Chondrocyte (in vitro differentiated cells): ENCODE results near the gene MCM3. TPM values are rescaled to one million over a fixed set of nuclear protein-coding genes. Genes with fewer than 3 reads are reported as not detected.

Experiments used
- DNase-seq: peaks from one replicate; pipeline ENCODE4 v3.0.0; 2021; ENCODE audit warnings: mixed read lengths, low spot score
- H3K27ac Mint-ChIP-seq: one replicate; pipeline ENCODE4 v1.8.0; 2021; ENCODE audit warnings: mild to moderate bottlenecking, moderate library complexity, mixed read lengths; ENCODE audit not compliant: unreplicated experiment
- H3K27me3 Mint-ChIP-seq: 2 replicates; pipeline ENCODE4 v1.8.0; 2021; ENCODE audit warnings: low read depth, mixed read lengths
- H3K36me3 Mint-ChIP-seq: 2 replicates; pipeline ENCODE4 v1.8.0; 2021; ENCODE audit warnings: low read depth, mixed read lengths
- H3K4me1 Mint-ChIP-seq: 2 replicates; pipeline ENCODE4 v1.8.0; 2021; ENCODE audit warnings: low read depth, mild to moderate bottlenecking, mixed read lengths
- H3K4me3 Mint-ChIP-seq: one replicate; pipeline ENCODE4 v1.8.0; 2021; ENCODE audit warnings: mild to moderate bottlenecking, moderate library complexity, mixed read lengths; ENCODE audit not compliant: unreplicated experiment
- H3K9me3 Mint-ChIP-seq: 2 replicates; pipeline ENCODE4 v1.8.0; 2021; ENCODE audit warnings: low read depth, mixed read lengths
- total RNA-seq: library from RNA; stranded (reverse); gene quantifications from 3 replicates; pipeline ENCODE4 v1.2.1, GENCODE V29; 2021
- TF ChIP-seq, protein P1 (sequence below): fragments of 200-600 bp; sonication (generic); IDR thresholded peaks from 2 replicates; pipeline ENCODE4 v1.5.0; 2021; ENCODE audit warnings: antibody characterized with exemption, mild to moderate bottlenecking, moderate library complexity

MCM3 gene
- total RNA-seq, 1 donor from 2014 or later = 23.0 TPM

- TF ChIP-seq, protein P1, sequence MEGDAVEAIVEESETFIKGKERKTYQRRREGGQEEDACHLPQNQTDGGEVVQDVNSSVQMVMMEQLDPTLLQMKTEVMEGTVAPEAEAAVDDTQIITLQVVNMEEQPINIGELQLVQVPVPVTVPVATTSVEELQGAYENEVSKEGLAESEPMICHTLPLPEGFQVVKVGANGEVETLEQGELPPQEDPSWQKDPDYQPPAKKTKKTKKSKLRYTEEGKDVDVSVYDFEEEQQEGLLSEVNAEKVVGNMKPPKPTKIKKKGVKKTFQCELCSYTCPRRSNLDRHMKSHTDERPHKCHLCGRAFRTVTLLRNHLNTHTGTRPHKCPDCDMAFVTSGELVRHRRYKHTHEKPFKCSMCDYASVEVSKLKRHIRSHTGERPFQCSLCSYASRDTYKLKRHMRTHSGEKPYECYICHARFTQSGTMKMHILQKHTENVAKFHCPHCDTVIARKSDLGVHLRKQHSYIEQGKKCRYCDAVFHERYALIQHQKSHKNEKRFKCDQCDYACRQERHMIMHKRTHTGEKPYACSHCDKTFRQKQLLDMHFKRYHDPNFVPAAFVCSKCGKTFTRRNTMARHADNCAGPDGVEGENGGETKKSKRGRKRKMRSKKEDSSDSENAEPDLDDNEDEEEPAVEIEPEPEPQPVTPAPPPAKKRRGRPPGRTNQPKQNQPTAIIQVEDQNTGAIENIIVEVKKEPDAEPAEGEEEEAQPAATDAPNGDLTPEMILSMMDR = no peak
- H3K4me3 Mint-ChIP-seq = no peak overlapping the region
- DNase-seq = no peak
- no peaks in the 10 kb centered on the region for H3K9me3 Mint-ChIP-seq
- peaks cover 3% of the 10 kb centered on the region for H3K4me1 Mint-ChIP-seq
- H3K27me3 Mint-ChIP-seq = peaks cover 21% of the 10 kb centered on the region
- peaks cover 1% of the 10 kb centered on the region for H3K36me3 Mint-ChIP-seq
- no peak overlapping the region for H3K27ac Mint-ChIP-seq
Observed at GRCh38 chr6:52254731-52255378, 29.7 kb downstream of the MCM3 start.

- DNase-seq = no peak
- Mint-ChIP-seq H3K9me3 (no peaks in the 10 kb centered on the region), H3K27ac (no peak overlapping the region), H3K27me3 (peaks cover 29% of the 10 kb centered on the region), H3K4me3 (no peak overlapping the region), H3K4me1 (peaks cover 3% of the 10 kb centered on the region), H3K36me3 (peaks cover 1% of the 10 kb centered on the region)
- TF ChIP-seq, protein P1 = no peak
Observed at GRCh38 chr6:52253494-52253893, 31.0 kb downstream of the MCM3 start.

DNA sequence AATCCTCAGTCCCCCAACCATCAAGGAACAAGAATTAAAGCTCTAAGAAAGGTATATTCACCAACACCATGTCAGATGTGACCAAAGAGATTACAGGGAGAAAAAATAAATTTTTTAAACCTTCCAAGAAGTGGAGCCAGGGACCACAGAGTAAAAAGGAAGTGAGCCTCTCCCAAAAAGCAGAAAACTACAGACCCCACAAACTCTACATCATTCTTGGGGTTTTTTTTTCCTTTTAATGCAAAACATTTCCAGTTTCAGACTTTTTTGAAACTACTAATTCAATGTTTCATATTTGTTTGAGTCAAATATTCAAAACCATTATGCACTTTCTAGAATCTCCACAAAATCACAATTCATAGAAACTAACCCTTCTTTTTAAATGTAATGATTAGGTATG lies 33.4 kb downstream of the MCM3 start:
- TF ChIP-seq, protein P1 = no peak
- peaks cover 3% of the 10 kb centered on the region for H3K4me1 Mint-ChIP-seq
- no peak overlapping the region for H3K27ac Mint-ChIP-seq
- no peak for DNase-seq
- no peaks in the 10 kb centered on the region for H3K9me3 Mint-ChIP-seq
- no peak overlapping the region for H3K4me3 Mint-ChIP-seq
- peaks cover 1% of the 10 kb centered on the region for H3K36me3 Mint-ChIP-seq
- peaks cover 31% of the 10 kb centered on the region for H3K27me3 Mint-ChIP-seq

DNA sequence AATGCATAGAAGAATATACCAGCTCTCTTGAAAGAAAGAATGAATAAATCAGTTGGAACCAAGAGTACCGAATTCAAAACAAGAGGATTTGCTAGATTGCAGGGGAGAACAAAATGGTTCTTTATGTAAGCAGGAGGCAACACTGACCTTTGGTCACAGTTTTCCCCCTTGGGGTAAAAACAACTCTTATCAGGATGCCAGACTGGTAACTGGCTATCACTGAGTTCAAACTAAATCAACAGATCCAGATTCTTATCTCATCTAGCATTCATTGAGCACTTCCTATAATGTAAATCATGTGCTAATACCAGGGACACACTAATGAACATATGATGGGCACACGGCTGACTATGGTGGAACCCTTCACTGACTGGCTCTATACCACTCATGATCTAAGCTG lies 35.5 kb downstream of the MCM3 start:
- Mint-ChIP-seq H3K27me3 (peaks cover 35% of the 10 kb centered on the region), H3K27ac (no peak overlapping the region), H3K36me3 (peaks cover 1% of the 10 kb centered on the region), H3K4me1 (peaks cover 3% of the 10 kb centered on the region), H3K4me3 (no peak overlapping the region), H3K9me3 (no peaks in the 10 kb centered on the region)
- no peak for DNase-seq
- TF ChIP-seq, protein P1 = no peak

DNA sequence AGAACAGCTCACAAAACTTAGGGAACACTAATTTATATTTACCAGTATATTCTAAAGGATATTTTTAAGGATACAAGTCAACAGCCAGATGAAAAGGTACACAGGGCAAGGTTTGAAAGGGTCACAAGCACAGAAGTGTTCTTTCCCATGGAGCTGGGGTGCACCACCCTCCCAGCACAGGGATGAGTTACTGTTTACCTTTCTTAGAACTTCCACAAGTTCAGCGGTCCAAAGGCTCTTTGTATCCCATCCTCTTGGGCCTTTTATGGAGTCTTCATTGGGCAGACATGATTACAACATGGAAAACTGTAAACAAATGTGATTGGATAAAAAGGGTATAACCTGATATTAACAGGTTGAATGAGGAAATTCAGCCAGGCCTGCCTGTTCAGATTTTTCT lies 39.1 kb downstream of the MCM3 start:
- TF ChIP-seq, protein P1 = no peak
- Mint-ChIP-seq H3K4me3 (no peak overlapping the region), H3K9me3 (no peaks in the 10 kb centered on the region), H3K4me1 (no peaks in the 10 kb centered on the region), H3K36me3 (no peaks in the 10 kb centered on the region), H3K27me3 (peaks cover 31% of the 10 kb centered on the region), H3K27ac (no peak overlapping the region)
- DNase-seq = no peak
